ENCODE results near the gene CYTIP. TPM values are rescaled to one million over a fixed set of nuclear protein-coding genes. Genes with fewer than 3 reads are reported as not detected.

Gene CYTIP
- not detected for polyA plus RNA-seq (2012; ENCODE audit: insufficient read depth, insufficient read length)

GRCh38 chr2:157443795-157444640, at the start of gene CYTIP:
Gene CYTIP, minus strand, starts transcription at chr2:157444089. Its CDS starts 69 bp downstream, at chr2:157444020.
- H3K4me3 ChIP-seq (ENCODE audit: low read length): no peak within 1 kb of the TSS
- peak; percentile 11 for DNase-seq (ENCODE audit: low read depth, low spot score)

DNA sequence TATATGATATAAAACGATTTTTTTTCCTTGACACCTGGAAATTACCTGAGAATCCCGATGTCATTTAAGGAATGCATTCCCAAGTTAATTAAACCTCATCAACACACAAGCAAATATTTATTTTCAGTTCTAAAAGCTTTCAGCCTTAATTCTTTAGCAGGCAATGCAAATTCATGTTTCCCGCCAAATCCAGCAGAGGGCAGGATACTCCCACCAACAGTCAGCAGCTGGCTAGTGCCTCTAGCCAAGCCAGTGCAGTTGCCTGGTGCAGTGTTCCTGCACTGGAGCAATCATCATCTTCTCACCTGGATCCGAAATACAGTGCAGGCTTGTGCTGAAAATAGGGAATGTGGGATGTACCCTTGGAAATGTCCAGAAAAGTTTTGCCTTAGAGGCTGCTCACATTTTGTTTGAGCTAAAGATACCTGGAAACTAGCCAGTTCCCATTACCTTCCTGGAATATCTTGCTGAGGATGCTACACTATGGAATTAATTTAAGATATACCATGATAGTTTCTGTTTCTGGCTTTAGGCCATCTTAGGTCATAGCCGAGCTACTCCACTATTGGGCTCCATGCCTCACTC, 48.4 kb upstream of the CYTIP start:
- no peak overlapping the region for H3K4me3 ChIP-seq (ENCODE audit: low read length)
- DNase-seq (ENCODE audit: low read depth, low spot score): peak; percentile 64

- DNase-seq (ENCODE audit: low read depth, low spot score): no peak
- H3K4me3 ChIP-seq (ENCODE audit: low read length): no peak overlapping the region
Observed at GRCh38 chr2:157489983-157490382, 46.1 kb upstream of the CYTIP start.

DNA sequence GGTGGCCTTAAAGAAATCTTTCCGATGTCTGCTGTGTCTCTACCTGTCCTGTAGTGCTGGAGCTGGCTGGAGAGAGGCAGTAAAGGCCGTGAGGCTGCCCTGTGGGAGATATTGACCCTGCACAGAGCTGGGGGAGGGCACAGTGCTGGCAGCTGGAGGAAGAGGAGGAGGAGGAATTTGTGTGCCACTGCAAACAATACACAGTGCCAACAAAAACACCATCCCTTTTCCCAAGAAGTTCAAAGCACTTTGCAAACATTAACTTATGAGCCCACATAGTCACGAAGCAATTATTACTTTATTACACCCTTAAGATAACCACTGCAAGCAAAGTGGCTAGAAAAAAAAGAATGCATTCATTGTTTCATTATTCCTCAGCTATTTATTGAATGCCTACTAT, 45.0 kb upstream of the CYTIP start:
- no peak for DNase-seq (ENCODE audit: low read depth, low spot score)
- no peak overlapping the region for H3K4me3 ChIP-seq (ENCODE audit: low read length)

GRCh38 chr2:157487747-157488146, 43.9 kb upstream of the CYTIP start:
- H3K4me3 ChIP-seq (ENCODE audit: low read length): no peak overlapping the region
- no peak for DNase-seq (ENCODE audit: low read depth, low spot score)

DNA sequence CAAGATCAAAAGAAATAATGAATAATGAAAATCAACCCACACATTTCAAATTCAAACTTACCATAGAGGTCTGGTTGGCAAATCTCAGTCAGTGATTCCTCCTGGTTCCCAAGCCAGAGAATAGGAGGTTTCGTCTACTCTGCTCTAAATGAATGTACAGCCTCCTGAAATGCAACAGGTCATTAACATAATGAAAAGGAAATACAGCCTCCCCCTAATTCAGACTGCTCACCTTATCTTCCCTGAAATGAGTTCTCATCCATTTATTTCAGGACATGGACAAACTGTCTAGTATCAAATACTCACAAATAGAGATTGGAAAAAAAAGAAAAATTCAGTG, 43.4 kb upstream of the CYTIP start:
- DNase-seq (ENCODE audit: low read depth, low spot score): no peak
- no peak overlapping the region for H3K4me3 ChIP-seq (ENCODE audit: low read length)

DNA sequence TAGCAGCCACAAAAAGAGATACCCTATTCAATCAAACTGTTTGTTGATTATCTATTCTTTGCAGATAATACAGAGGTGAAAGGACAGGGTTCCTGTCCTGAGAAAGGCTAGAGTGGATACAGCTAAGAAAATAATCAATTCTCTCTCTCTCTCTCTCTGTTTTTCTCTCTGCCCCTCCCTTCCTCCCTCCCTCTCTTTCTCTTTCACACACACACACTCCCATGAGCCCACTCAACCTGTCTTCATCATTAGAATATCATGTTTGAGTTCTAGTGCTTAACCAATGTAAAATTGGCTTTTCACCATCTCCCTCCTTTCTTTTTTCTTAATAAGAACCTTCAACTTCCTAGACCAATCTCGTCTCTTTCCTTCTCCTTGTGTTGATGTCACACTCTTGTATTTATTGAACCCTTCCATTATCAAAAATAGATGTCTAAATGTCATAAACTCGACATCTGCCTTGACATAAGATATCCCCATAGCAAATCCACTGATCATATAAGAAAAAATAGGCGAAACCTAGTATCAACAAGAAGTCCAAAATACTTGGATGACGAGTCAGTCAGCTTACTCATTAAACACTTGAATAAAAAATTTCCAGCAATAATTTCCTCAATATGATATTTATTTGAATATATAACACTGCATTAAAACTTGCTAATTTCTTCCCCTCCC, 42.8 kb upstream of the CYTIP start:
- DNase-seq (ENCODE audit: low read depth, low spot score): no peak
- no peak overlapping the region for H3K4me3 ChIP-seq (ENCODE audit: low read length)

- H3K4me3 ChIP-seq (ENCODE audit: low read length): no peak overlapping the region
- no peak for DNase-seq (ENCODE audit: low read depth, low spot score)
Observed at GRCh38 chr2:157480182-157480961, 36.5 kb upstream of the CYTIP start.

- H3K4me3 ChIP-seq (ENCODE audit: low read length): no peak overlapping the region
- DNase-seq (ENCODE audit: low read depth, low spot score): no peak
Observed at GRCh38 chr2:157479081-157480027, 35.5 kb upstream of the CYTIP start.

DNA sequence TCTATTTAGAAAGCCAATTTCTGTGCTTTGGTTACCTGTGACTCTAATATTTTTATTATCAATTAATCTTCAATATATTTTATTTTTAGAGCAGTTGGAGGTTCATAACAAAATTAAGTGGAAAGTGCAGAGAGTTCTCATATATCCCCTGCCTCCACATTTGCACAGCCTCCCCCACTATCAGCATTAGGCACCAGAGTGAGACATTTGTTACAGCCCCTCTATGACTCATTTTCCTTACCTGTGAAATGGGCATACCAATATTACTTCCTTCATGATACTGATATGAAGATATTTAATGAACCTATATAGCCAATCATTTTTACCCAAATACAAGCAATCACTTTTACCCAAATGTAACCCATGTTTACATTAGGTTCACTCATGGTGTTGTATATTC, 34.0 kb upstream of the CYTIP start:
- no peak overlapping the region for H3K4me3 ChIP-seq (ENCODE audit: low read length)
- no peak for DNase-seq (ENCODE audit: low read depth, low spot score)

GRCh38 chr2:157476953-157477709, 33.2 kb upstream of the CYTIP start:
- H3K4me3 ChIP-seq (ENCODE audit: low read length): no peak overlapping the region
- DNase-seq (ENCODE audit: low read depth, low spot score): no peak

- no peak for DNase-seq (ENCODE audit: low read depth, low spot score)
- no peak overlapping the region for H3K4me3 ChIP-seq (ENCODE audit: low read length)
Observed at GRCh38 chr2:157475722-157476390, 32.0 kb upstream of the CYTIP start.

DNA sequence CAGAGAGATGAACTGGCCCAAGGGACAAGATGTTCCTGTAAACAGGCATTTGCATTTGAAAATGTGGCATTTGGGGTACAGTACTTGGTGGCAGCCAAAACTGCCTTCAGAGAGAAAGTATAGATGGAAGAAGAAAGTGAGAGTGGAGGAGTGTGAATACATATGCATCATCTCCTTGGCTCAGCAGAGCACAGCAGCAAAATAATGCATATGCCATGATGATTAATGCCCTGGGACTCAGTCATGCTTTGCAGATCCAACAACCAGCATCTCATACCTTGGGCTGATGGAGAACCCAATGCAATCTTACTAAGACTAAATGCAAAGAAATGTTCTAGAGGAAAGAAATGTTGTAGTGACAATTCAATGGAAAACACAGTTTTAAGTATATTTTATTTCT, 29.7 kb upstream of the CYTIP start:
- H3K4me3 ChIP-seq (ENCODE audit: low read length): no peak overlapping the region
- DNase-seq (ENCODE audit: low read depth, low spot score): no peak

GRCh38 chr2:157471078-157471477, 27.2 kb upstream of the CYTIP start:
- H3K4me3 ChIP-seq (ENCODE audit: low read length): no peak overlapping the region
- DNase-seq (ENCODE audit: low read depth, low spot score): no peak

DNA sequence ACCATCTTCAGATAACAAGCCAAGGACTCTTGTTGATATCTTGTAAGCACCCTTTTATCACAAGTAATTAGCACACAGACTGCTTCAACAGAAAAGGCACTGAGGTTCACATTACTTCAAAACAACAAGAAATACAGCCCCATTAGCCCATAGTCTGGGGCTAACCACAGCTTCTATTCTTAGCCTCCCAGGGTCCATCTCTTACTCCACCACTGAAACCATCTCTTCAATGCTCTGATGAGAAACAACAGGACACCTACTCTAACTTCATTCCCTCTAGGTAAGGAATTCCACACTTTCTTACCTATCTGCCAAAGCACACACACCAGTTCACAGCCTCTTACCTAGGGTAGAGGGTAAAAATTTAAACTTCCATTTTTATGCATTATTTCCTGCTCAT, 26.4 kb upstream of the CYTIP start:
- H3K4me3 ChIP-seq (ENCODE audit: low read length): no peak overlapping the region
- DNase-seq (ENCODE audit: low read depth, low spot score): no peak

GRCh38 chr2:157469726-157470125, 25.8 kb upstream of the CYTIP start:
- H3K4me3 ChIP-seq (ENCODE audit: low read length): no peak overlapping the region
- DNase-seq (ENCODE audit: low read depth, low spot score): no peak

GRCh38 chr2:157468931-157469708, 25.2 kb upstream of the CYTIP start:
- H3K4me3 ChIP-seq (ENCODE audit: low read length): no peak overlapping the region
- DNase-seq (ENCODE audit: low read depth, low spot score): peak; percentile 49
